NCI-H187 (cell line): ENCODE results near the gene KIAA0040.

Source experiments
- DNase-seq, 2 experiments: peaks; one replicate each; lab custom pipeline; 2025; lab: John Stamatoyannopoulos, UW

Gene KIAA0040

GRCh38 chr1:175171036-175171913, 21.3 kb downstream of the KIAA0040 start:
- DNase-seq: no peak

- DNase-seq: no peak
Measured at GRCh38 chr1:175169286-175170018, 23.1 kb downstream of the KIAA0040 start.

GRCh38 chr1:175168782-175169181, 23.8 kb downstream of the KIAA0040 start:
- no peak for DNase-seq

- no peak for DNase-seq
Measured at GRCh38 chr1:175167861-175168260, 24.7 kb downstream of the KIAA0040 start.

DNA sequence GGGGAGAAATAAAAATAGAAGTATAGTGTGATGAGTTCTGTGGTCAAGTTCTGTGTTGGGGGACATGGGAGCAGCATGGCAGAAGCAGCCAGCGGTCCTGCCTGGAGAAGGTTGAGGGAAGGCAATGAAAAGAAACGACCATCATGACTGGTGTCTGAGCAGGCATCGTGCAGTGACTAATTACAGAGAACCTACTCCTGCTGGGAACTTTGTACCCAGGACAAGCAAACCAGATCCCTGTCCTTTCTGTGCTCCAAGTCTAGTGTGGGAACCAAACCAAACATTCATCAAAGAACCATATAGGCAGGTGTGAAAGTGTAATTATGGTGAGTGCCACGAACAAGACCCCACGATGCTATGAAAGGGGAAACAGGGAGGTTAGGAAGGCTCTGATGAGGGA, 25.8 kb downstream of the KIAA0040 start:
- no peak for DNase-seq

DNA sequence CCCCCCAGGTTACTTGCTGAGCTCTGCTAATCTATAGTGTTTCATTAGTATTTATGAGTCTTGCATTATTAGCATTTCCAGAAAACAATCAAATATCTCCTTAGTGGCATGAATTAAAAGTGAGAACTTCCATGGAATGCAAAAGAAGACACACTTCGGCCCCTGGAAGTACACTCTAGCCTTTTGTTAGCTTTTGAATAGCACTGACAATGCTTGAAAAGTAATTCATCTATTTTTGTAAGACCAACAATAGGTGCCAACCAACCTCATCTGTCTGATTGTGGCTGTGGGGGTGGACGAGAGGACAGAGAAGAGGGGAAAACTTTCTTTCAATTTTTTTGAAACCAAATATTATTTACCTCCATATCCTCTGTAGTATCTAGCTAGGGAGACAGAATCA, 27.8 kb downstream of the KIAA0040 start:
- no peak for DNase-seq

DNA sequence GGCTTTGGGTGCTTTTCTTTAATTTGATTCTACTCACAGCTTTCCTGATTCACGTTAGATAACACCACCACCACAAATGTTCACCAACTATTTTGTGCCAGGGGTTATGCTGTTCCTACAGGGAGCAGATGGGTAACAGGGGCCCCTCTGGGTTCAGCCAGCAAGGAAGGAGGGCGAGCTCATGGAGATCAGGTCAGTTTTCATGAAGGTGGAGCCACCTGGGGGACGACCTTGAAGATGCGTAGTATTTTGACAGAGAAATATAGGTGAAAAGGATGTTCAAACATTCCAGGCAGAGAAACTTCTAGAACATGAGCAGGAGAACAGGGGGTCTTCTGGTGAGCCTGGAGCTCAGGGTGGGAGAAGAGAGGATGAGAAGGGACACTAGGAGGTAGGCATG, 28.9 kb downstream of the KIAA0040 start:
- no peak for DNase-seq

DNA sequence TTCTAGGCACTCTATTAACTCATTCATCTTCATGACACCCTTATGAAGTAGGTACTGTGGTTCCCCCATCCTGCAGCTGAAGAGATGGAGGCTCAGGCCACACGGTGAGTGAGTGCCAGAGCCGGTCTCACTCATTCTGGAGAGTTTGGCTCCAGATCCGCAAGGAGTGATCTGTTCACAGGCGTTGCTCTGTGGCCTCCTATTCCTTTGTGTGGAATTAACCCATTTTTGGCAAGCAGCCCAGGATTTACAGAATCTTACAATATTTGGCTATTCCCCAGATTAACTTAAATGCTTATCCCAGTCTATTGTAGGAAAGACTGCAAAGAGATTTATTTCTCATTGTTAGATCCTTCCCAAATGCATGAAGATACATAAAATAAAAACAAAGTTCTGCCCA, 29.6 kb downstream of the KIAA0040 start:
- no peak for DNase-seq

DNA sequence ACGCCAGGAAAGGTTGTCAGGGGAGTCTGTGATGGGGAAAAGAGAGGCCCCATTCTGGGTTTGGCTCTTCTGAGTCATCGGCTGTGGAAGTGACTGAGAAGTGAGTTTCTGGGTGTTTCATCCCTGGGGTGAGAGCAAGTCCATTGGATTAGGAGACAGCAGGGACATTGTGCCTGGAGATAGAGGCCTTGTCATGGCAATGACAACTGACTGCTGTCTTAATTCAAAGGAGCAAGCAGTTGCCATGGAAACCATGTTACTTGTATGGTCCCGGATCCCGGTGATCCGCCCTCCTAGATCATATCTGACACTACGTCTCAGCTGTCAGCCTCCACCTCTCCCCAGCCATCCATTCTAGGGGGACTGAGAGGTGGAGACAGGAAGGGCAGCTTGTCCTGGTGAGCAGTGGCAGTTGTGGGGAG, 34.4 kb downstream of the KIAA0040 start:
- DNase-seq: no peak

GRCh38 chr1:175157200-175157599, 35.4 kb downstream of the KIAA0040 start:
- DNase-seq: no peak

DNA sequence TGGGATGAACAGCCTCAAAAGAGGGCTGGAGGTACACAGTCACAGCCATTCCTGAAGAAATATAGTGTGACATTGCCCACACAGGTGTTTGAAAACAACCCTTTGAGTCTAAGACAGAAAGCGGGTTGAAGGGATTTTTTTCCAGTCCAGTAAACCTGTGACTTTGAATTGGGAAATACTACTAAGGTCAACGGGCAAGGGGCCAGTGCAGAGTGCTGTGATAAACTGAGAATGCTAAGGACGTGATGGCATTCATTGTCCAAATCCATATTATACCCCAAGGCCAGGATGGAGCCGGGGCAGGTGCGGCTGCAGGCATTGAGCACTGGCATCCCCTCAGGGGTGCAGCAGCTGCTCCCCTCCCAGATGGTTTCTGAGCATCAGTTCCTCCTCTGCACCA, 36.6 kb downstream of the KIAA0040 start:
- DNase-seq: no peak

DNA sequence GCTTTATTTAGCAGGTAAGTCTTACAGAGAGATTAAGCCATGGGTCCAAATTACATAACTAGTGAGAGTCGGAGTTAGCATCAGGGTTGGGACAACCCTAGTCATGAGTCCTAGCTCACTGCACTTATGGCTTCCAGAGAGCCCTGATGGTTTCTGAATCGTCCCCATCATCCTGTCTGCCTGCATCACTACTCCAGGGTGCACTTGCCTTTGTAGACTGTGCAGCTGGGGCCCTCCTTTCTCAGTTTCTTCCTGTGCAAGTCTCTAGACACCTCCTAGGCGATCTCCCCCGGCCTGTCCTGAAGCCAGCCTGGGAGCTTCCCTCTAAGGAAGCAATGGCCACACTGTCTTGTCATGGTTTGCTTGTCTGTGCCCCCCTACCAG, 37.1 kb downstream of the KIAA0040 start:
- no peak for DNase-seq

DNA sequence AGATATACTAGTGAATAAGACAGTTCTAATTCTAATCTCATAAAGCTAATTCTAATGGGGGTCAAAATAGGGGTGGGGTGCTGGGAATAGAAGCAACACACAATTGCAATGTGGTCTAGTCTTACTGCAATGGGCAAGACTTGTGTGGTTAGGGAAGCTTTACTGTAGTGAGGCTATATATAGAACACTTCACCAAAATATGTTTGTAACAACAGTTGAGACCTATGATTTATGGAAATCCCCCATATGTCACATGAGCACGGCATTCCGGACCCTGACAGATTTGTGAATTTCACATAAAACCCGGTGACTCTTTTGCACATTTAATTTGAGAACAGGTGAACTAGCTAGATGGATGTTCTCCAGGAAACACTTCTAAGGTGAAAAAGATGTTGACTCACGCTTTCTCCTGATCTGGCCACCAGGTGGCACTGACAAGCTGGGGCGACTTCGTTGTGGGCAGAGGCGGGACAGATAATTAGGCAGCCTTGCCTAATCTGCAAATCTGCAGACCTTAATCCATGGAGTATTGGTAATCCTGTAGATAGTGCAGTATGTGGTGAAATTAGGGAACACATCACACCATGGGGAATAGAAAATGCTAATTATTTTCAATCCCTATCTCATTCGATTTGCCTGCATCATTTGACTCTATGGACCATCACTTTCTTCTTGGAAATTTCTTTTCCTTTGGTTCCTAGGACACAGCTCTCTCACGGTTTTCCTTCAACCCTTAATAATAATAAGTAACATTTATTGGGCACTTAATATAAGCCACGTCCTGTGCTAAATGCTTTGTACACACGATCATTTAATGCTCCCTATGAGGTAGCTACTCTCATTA, 37.7 kb downstream of the KIAA0040 start:
- DNase-seq: peak; percentile 18 to 59

DNA sequence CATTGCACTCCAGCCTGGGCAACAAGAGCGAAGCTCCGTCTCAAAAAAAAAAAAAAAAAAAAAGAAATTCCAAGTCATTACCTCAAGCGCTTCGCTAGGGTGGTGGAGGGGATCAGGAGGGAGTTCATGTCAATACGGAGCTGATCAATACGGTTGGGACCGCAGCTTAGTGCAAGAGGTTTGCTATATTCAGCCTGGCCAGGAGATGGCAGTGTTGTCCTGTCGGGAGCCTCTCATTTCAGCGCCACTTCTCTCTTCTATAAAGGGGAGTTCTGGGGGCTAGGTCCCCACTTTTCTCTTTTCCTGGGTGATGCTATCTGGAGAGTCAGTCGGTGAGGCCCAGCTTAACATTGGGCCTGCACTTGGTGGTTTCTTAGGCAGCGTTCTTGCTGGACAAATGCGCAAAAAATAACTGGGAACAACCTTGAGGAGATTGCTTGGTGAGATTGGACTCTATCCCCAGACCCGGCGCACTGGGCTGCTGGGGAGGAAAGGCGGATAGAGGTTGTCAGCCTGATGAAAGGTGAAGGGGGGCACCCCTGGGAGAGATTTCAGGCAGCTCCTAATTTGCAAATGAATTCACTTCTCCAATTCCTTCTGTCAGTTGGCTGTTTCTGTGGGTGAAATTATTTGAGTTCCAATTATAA, 40.4 kb downstream of the KIAA0040 start:
- DNase-seq: peak in 1 of 2 experiments; percentile 45

DNA sequence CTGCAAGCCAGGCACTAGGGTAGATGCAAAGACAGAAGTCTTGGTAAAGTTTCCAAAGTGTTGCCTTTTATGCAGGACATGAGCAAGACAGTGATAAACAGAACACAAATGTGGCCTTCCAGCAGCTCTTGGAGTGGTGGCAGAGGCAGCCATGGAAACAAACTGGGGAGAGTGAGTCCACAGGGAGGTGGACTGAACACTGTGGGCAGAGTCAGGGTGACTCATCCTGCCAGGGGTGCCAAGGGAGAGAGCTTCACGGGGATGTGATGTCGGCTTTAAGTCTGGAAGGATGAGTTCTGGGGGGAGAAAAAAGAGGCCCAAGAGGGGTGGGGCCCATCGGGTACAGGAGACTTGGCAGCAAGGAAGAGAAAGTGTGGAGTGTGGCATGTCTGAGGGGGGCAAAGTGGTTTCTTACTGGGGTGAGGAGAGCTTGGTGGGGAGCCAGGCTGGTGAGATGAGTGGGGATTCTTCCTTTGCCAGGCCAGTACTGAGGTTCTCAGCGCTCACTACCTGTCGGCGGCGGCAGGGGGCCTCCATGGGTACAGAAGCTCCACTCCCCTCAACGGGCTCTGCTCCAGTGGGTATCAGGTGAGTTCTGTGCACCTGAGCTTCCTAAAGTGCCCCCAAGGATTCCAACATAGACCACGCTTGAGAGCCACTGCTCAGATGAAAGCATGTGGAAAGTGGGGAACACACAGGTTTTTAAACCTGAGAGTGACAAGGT, 41.8 kb downstream of the KIAA0040 start:
- DNase-seq: no peak

DNA sequence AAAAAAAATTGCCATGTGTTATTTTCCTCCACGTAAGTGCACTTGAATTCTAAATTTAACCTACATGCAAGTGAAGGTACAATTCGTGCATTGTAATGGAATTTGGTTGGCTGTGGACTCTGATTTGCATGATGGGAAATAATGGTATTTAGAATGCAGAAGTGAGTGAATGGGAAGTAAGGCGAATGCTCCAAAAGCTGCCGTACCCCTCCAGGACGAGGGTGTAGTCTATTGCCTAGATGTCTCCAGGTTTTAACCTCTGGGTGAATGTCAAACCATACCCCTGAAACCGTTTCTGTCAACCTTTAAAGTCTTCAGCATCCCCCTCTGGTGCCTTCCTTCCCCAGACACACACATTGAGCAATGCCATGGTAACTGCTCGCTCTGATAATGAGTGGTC, 44.5 kb downstream of the KIAA0040 start:
- DNase-seq: no peak

- DNase-seq: no peak
Measured at GRCh38 chr1:175147569-175147968, 45.0 kb downstream of the KIAA0040 start.

DNA sequence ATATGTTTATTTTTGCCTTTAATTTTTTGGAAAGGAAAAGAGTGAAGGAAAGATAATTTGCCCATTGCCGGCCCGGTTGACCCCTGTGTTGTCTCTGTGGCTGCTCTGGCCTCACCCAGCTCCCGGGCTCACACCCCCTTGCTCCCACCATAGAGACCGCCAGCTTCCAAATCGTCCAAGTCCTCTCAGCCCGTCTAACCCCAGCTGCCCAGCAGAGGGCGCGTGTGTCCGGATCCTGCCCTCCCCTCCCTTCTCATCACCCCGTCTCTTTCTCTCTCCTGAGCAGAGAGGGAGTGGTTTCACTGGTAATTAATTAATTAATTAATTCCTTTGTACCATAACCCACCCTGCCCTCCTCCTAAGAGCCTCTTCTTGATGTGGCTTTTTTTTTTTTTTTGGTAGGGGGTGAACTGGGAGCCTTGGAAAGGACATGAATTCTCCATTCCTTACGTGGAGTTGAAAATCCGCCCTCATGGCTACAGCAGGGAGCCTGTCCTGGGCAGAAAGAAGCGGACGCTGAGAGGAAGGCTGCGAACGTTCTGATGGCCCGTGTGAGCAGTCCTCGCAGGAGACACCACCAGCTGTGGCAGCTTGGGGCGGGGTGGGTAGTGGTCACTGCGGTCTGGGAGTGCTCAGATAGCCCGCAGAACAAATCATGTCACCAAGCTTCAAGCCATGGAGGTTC, 45.9 kb downstream of the KIAA0040 start:
- DNase-seq: peak; percentile 43 to 44

GRCh38 chr1:175145899-175146528, 46.6 kb downstream of the KIAA0040 start:
- DNase-seq: no peak

- no peak for DNase-seq
Measured at GRCh38 chr1:175138579-175138978, 54.0 kb downstream of the KIAA0040 start.
